ENCODE data around the gene PYROXD2.

Gene PYROXD2

GRCh38 chr10:98403812-98404504 lies 11.0 kb downstream of the PYROXD2 start:
- H2AFZ ChIP-seq (ENCODE audit: low read length): no peak overlapping the region
- H3K79me2 ChIP-seq (ENCODE audit: low read length): no peaks in the 10 kb centered on the region
- no peaks in the 10 kb centered on the region for H3F3A ChIP-seq (ENCODE audit: insufficient read depth, low read length)
- no peak overlapping the region for H3K27ac ChIP-seq (ENCODE audit: low read length)
- H3K4me2 ChIP-seq (ENCODE audit: low read depth, low read length): peak overlapping the region; percentile 56; the same call in 1 of the 2 replicates
- H3K4me1 ChIP-seq (ENCODE audit: low read length): peaks cover 9% of the 10 kb centered on the region
- H3K9me3 ChIP-seq (replicated peaks; ENCODE audit: insufficient read depth, low read length): no peaks in the 10 kb centered on the region
- TF ChIP-seq EZH2phosphoT487 (IDR thresholded peaks at IDR 0.05; ENCODE audit: low read length) (no peak), EZH2 (optimal IDR thresholded peaks at IDR 0.05; ENCODE audit: low read depth, low read length) (no peak), CTCF (IDR thresholded peaks at IDR 0.05; ENCODE audit: low read length) (no peak)
- no peak for DNase-seq
- no peak overlapping the region for H3K4me3 ChIP-seq (ENCODE audit: low read length)
- H4K20me1 ChIP-seq (ENCODE audit: insufficient read depth, low read length): no peaks in the 10 kb centered on the region
- H3K9ac ChIP-seq (ENCODE audit: low read length): peak overlapping the region; percentile 20; the same call in 1 of the 2 replicates
- no peaks in the 10 kb centered on the region for H3K9me2 ChIP-seq (replicated peaks; ENCODE audit: insufficient read depth, low read length)
- no peaks in the 10 kb centered on the region for H3K36me3 ChIP-seq (replicated peaks; ENCODE audit: insufficient read depth, low read length)
- H3K27me3 ChIP-seq (replicated peaks; ENCODE audit: insufficient read depth, low read length): no peaks in the 10 kb centered on the region

DNA sequence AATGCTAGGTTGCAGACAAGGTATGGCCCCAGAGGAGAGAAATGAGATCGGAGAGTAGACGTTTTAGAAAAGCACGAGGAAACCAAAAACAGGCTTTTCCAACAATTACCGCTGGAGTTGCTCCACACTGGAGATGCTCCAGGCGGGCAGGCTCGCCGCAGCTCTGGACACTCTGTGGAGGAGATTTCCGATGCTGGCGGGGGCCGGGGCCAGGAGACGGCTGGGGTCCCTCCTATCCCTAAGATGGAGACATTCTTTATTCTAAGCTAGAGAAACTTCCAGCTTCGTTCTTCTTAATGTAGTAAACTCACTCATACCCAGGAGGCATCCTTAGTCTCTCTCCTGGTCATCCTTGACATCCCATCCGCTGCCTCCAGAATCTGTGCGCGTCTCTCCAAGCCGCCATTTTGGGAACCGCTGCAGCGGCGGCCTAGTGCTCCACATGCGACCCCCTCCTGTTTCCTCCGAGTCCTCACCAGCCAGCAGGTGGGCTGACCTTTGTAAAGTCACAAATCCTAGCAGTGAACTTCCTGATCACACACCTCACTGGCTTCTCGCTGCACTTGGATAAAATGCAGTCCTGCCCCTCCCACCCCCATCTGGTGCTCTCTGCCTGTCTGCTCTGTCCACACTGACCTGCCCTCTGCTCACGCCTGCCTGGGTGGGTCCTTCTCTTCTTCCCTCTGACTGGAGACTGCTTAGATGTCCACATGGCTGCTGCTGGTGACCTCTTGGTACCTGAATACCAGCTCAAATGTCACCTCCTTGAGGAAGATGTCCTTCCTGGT lies 11.9 kb downstream of the PYROXD2 start:
- no peak for DNase-seq
- Histone ChIP-seq H3K27me3 (replicated peaks; ENCODE audit: insufficient read depth, low read length) (no peaks in the 10 kb centered on the region), H3K79me2 (ENCODE audit: low read length) (no peaks in the 10 kb centered on the region), H3F3A (ENCODE audit: insufficient read depth, low read length) (no peaks in the 10 kb centered on the region), H3K27ac (ENCODE audit: low read length) (no peak overlapping the region), H2AFZ (ENCODE audit: low read length) (no peak overlapping the region), H3K9ac (ENCODE audit: low read length) (no peak overlapping the region), H3K36me3 (replicated peaks; ENCODE audit: insufficient read depth, low read length) (no peaks in the 10 kb centered on the region), H3K4me3 (ENCODE audit: low read length) (no peak overlapping the region), H3K4me1 (ENCODE audit: low read length) (peaks cover 9% of the 10 kb centered on the region), H4K20me1 (ENCODE audit: insufficient read depth, low read length) (no peaks in the 10 kb centered on the region), H3K9me2 (replicated peaks; ENCODE audit: insufficient read depth, low read length) (no peaks in the 10 kb centered on the region), H3K4me2 (ENCODE audit: low read depth, low read length) (no peak overlapping the region), H3K9me3 (replicated peaks; ENCODE audit: insufficient read depth, low read length) (no peaks in the 10 kb centered on the region)
- TF ChIP-seq EZH2 (optimal IDR thresholded peaks at IDR 0.05; ENCODE audit: low read depth, low read length): no peak
- no peak for TF ChIP-seq EZH2phosphoT487 (IDR thresholded peaks at IDR 0.05; ENCODE audit: low read length)
- no peak for TF ChIP-seq CTCF (IDR thresholded peaks at IDR 0.05; ENCODE audit: low read length)

DNA sequence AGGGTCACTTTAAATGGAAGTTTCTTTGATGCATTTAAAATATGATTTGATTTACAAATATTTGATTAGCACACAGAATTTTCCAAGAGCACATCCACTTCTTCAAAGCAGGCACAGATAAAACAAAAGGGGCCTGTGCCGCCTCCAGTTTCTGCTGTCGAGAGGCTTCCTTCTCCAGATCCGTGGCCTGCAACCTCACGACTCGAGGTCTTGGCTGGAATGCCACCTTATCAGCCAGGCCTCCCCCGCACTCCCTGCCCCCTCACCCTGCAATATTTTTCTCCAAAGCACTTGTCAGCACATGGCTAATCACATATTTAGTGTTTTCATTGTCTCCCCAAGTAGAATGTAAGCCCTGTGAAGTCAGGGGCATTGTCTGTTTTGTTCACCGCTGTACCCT lies 12.5 kb downstream of the PYROXD2 start:
- Histone ChIP-seq H3K4me3 (ENCODE audit: low read length) (no peak overlapping the region), H3F3A (ENCODE audit: insufficient read depth, low read length) (no peaks in the 10 kb centered on the region), H4K20me1 (ENCODE audit: insufficient read depth, low read length) (no peaks in the 10 kb centered on the region), H3K36me3 (replicated peaks; ENCODE audit: insufficient read depth, low read length) (no peaks in the 10 kb centered on the region), H2AFZ (ENCODE audit: low read length) (no peak overlapping the region), H3K27me3 (replicated peaks; ENCODE audit: insufficient read depth, low read length) (no peaks in the 10 kb centered on the region), H3K9ac (ENCODE audit: low read length) (no peak overlapping the region), H3K27ac (ENCODE audit: low read length) (no peak overlapping the region), H3K9me3 (replicated peaks; ENCODE audit: insufficient read depth, low read length) (no peaks in the 10 kb centered on the region), H3K79me2 (ENCODE audit: low read length) (no peaks in the 10 kb centered on the region), H3K4me1 (ENCODE audit: low read length) (peaks cover 9% of the 10 kb centered on the region), H3K4me2 (ENCODE audit: low read depth, low read length) (no peak overlapping the region), H3K9me2 (replicated peaks; ENCODE audit: insufficient read depth, low read length) (no peaks in the 10 kb centered on the region)
- TF ChIP-seq EZH2 (optimal IDR thresholded peaks at IDR 0.05; ENCODE audit: low read depth, low read length) (no peak), CTCF (IDR thresholded peaks at IDR 0.05; ENCODE audit: low read length) (no peak), EZH2phosphoT487 (IDR thresholded peaks at IDR 0.05; ENCODE audit: low read length) (no peak)
- no peak for DNase-seq

Data from MM.1S (cell line).